PC-3 (cell line): ENCODE data around the gene TSTD1. TPM values are rescaled to one million over a fixed set of nuclear protein-coding genes. Genes with fewer than 3 reads are reported as not detected.

Experiments used
- ATAC-seq: fragments of 200-7000 bp; cut with Tn5 transposase; 2 replicates; pipeline ENCODE4 v1.9.1; 2020; ENCODE audit warnings: mild to moderate bottlenecking, moderate library complexity
- BruUV-seq: library from RNA; stranded (reverse); fragments of 400-500 nt; replicated peaks from 2 replicates; lab custom pipeline; 2021; lab: Mats Ljungman, UMichigan
- CTCF ChIA-PET: fragments of 300-600 bp; sonication (Branson Sonifier 250); formaldehyde crosslinking; loops from one replicate; lab custom pipeline; 2022; ENCODE audit warnings: antibody characterized with exemption; lab: Charles Lee
- POLR2A ChIA-PET: fragments of 300-600 bp; sonication (Branson Sonifier 250); formaldehyde crosslinking; loops from one replicate; lab custom pipeline; 2022; ENCODE audit warnings: antibody characterized with exemption; ENCODE audit not compliant: unreplicated experiment; lab: Charles Lee
- DNase-seq: peaks from one replicate; pipeline ENCODE4 v3.0.0-alpha.2; 2015
- H2AFZ ChIP-seq: fragments of 300-600 bp; sonication (generic); 2 replicates; pipeline ENCODE4 v1.6.0; 2016; ENCODE audit warnings: antibody characterized with exemption, low read length
- H3F3A ChIP-seq: fragments of 300-600 bp; sonication (generic); one replicate; pipeline ENCODE4 v1.6.0; 2017; ENCODE audit warnings: antibody characterized with exemption, low read length, control low read depth, mild to moderate bottlenecking; ENCODE audit not compliant: unreplicated experiment
- H3K27ac ChIP-seq: fragments of 300-600 bp; sonication (generic); 2 replicates; pipeline ENCODE4 v1.5.1; 2016; ENCODE audit warnings: mild to moderate bottlenecking, low read length
- H3K27me3 ChIP-seq: fragments of 300-600 bp; sonication (generic); 2 replicates; pipeline ENCODE4 v1.6.1; 2016; ENCODE audit warnings: low read length, mixed read lengths
- H3K36me3 ChIP-seq: fragments of 300-600 bp; sonication (generic); 2 replicates; pipeline ENCODE4 v1.6.1; 2016; ENCODE audit warnings: low read depth, mixed run types, low read length, mixed read lengths
- H3K4me1 ChIP-seq: fragments of 300-600 bp; sonication (generic); 2 replicates; pipeline ENCODE4 v1.5.1; 2016; ENCODE audit warnings: low read length; ENCODE audit not compliant: insufficient read depth
- H3K4me2 ChIP-seq: fragments of 300-600 bp; sonication (generic); 2 replicates; pipeline ENCODE4 v1.6.0; 2016; ENCODE audit warnings: low read length
- H3K4me3 ChIP-seq: fragments of 300-600 bp; sonication (generic); 2 replicates; pipeline ENCODE4 v1.5.1; 2016; ENCODE audit warnings: mild to moderate bottlenecking, low read length, mixed read lengths
- H3K79me2 ChIP-seq: fragments of 300-600 bp; sonication (generic); 2 replicates; pipeline ENCODE4 v1.6.1; 2017; ENCODE audit warnings: low read length, mixed read lengths
- H3K9ac ChIP-seq: fragments of 300-600 bp; sonication (generic); 2 replicates; pipeline ENCODE4 v1.6.0; 2016; ENCODE audit warnings: mild to moderate bottlenecking, low read length
- H3K9me2 ChIP-seq: fragments of 300-600 bp; sonication (generic); replicated peaks from 2 replicates; pipeline ENCODE4 v1.6.1; 2016; ENCODE audit warnings: mixed run types, low read length, mixed read lengths
- H3K9me3 ChIP-seq: fragments of 300-600 bp; sonication (generic); 2 replicates; pipeline ENCODE4 v1.6.1; 2016; ENCODE audit warnings: low read length, mixed read lengths
- H4K20me1 ChIP-seq: fragments of 300-600 bp; sonication (generic); 2 replicates; pipeline ENCODE4 v1.6.1; 2016; ENCODE audit warnings: low read length, mixed read lengths
- EZH2 ChIP-seq: fragments of 300-600 bp; sonication (generic); IDR thresholded peaks from one replicate; pipeline ENCODE4 v1.6.1; 2017; ENCODE audit warnings: antibody characterized with exemption, mild to moderate bottlenecking, low read length; ENCODE audit not compliant: unreplicated experiment
- EZH2phosphoT487 ChIP-seq: fragments of 300-600 bp; sonication (generic); IDR thresholded peaks from 2 replicates; pipeline ENCODE4 v1.6.1; 2018; ENCODE audit warnings: mild to moderate bottlenecking, antibody characterized with exemption, low read length, borderline replicate concordance
- intact Hi-C: fragments of 100-400 bp; cut with micrococcal nuclease; formaldehyde crosslinking; loops from 2 replicates; pipeline ENCODE4 v1.9.0; 2023
- total RNA-seq: library from RNA; depleted of rRNA; stranded (reverse); fragments of >200 nt; gene quantifications from 2 replicates; pipeline ENCODE4 v1.2.3, GENCODE V29; 2014
- TF ChIP-seq, protein P1 (sequence below): fragments of 300-600 bp; sonication (generic); conservative IDR thresholded peaks from 2 replicates; pipeline ENCODE4 v1.5.1; 2017; ENCODE audit warnings: antibody characterized with exemption, low read depth, mild to moderate bottlenecking, low read length

The TSTD1 gene
- total RNA-seq, 1 experiment from 2014 or later = 16.5 TPM

DNA sequence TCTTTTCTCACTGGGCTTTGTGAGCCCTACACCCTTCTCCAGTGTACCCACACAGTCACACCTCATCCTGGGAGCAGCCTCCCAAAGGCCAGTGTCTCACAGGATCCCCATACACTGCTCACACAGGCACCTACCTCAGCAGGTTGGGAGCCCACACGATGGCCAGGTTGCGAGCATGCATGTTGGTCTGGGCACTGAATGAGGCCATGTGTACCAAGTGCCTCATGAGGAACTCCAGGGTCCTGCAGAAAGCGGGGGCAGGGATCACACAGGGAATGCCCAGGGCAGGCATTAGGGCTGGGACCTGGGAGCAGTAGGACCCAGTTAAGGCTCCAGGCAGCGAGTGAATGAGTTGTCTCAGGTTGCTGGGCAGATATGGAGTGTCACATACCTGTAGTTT, 15.5 kb upstream of the TSTD1 start:
- no peak overlapping the region for H2AFZ ChIP-seq
- no peaks in the 10 kb centered on the region for H3K4me1 ChIP-seq
- no peaks in the 10 kb centered on the region for H3F3A ChIP-seq
- no peaks in the 10 kb centered on the region for H4K20me1 ChIP-seq
- H3K27me3 ChIP-seq = no peaks in the 10 kb centered on the region
- H3K9ac ChIP-seq = no peak overlapping the region
- H3K27ac ChIP-seq = no peak overlapping the region
- no peaks in the 10 kb centered on the region for H3K79me2 ChIP-seq
- H3K4me2 ChIP-seq = no peak overlapping the region
- no peaks in the 10 kb centered on the region for H3K9me2 ChIP-seq
- BruUV-seq = no TSS peak
- no peak for ATAC-seq
- TF ChIP-seq EZH2phosphoT487 (no peak), EZH2 (no peak)
- TF ChIP-seq, protein P1, sequence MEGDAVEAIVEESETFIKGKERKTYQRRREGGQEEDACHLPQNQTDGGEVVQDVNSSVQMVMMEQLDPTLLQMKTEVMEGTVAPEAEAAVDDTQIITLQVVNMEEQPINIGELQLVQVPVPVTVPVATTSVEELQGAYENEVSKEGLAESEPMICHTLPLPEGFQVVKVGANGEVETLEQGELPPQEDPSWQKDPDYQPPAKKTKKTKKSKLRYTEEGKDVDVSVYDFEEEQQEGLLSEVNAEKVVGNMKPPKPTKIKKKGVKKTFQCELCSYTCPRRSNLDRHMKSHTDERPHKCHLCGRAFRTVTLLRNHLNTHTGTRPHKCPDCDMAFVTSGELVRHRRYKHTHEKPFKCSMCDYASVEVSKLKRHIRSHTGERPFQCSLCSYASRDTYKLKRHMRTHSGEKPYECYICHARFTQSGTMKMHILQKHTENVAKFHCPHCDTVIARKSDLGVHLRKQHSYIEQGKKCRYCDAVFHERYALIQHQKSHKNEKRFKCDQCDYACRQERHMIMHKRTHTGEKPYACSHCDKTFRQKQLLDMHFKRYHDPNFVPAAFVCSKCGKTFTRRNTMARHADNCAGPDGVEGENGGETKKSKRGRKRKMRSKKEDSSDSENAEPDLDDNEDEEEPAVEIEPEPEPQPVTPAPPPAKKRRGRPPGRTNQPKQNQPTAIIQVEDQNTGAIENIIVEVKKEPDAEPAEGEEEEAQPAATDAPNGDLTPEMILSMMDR = no peak
- no peak overlapping the region for H3K4me3 ChIP-seq
- DNase-seq = no peak
- H3K36me3 ChIP-seq = no peaks in the 10 kb centered on the region
- ChIA-PET CTCF (no interaction called here), POLR2A (no interaction called here)
- intact Hi-C loops = no loop called here
- no peaks in the 10 kb centered on the region for H3K9me3 ChIP-seq

DNA sequence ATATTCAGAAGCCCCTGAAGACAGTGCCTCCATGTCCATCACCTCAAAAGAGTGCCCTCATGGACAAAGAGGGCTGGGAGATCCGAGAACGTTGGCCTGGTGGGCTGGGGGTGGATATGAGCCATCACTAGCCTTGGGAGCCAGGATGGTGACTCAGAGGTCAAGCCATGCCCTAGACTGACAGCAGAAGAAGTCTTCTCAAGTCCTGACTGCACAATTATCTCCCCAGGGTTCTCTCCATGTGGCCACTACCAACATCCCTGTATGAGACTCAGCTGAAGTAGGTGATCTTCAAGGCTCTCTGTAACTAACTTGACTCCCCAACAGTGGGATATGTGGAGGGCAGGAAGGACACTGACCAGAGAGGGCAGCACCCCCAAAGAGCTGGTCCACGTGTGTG, 14.1 kb upstream of the TSTD1 start:
- intact Hi-C loops = no loop called here
- CTCF ChIA-PET = no interaction called here
- TF ChIP-seq EZH2phosphoT487 (no peak), EZH2 (no peak)
- TF ChIP-seq, protein P1 = no peak

DNA sequence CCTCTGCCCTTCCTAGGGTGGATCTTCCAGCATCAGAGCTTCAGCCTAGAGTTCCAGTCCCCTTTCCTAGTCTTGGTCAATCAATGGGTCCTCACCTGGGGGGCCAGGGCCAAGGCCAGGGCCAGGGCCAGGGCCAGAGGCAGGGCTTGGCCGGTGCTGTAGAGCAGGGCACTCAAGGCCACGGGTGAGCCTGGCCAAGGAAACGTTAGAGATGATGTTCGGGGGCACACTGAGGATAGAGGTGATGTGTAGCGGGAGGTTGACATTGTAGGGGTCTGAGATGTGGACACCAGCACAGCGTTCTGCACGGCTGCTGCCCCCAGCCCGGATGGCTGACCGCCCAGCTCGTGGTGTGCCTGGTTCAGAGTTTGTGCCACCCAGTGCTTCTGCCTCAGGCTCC, 12.5 kb upstream of the TSTD1 start:
- TF ChIP-seq EZH2phosphoT487 = no peak
- no peak for TF ChIP-seq EZH2
- TF ChIP-seq, protein P1 = no peak
- BruUV-seq = no TSS peak
- ATAC-seq (no peak), DNase-seq (no peak)
- H3K9me2 ChIP-seq = no peaks in the 10 kb centered on the region
- no peak overlapping the region for H3K4me2 ChIP-seq
- no peaks in the 10 kb centered on the region for H3F3A ChIP-seq
- POLR2A ChIA-PET = no interaction called here
- H3K27ac ChIP-seq = no peak overlapping the region
- H4K20me1 ChIP-seq = no peaks in the 10 kb centered on the region
- peaks cover 6% of the 10 kb centered on the region; the same call in 1 of the 2 replicates for H3K9me3 ChIP-seq
- H3K4me1 ChIP-seq = peaks cover 5% of the 10 kb centered on the region
- no peaks in the 10 kb centered on the region for H3K27me3 ChIP-seq
- no peaks in the 10 kb centered on the region for H3K79me2 ChIP-seq
- intact Hi-C loops = no loop called here
- H3K4me3 ChIP-seq = no peak overlapping the region
- CTCF ChIA-PET = no interaction called here
- peaks cover 4% of the 10 kb centered on the region; the same call in 1 of the 2 replicates for H3K36me3 ChIP-seq
- H3K9ac ChIP-seq = no peak overlapping the region
- H2AFZ ChIP-seq = no peak overlapping the region

More for the DNA sequence above, 14.1 kb upstream of the TSTD1 start:
- BruUV-seq = no TSS peak
- Histone ChIP-seq H3K9me2 (no peaks in the 10 kb centered on the region), H3F3A (no peaks in the 10 kb centered on the region), H3K4me3 (no peak overlapping the region), H3K4me1 (no peaks in the 10 kb centered on the region), H2AFZ (no peak overlapping the region), H3K27me3 (no peaks in the 10 kb centered on the region), H3K79me2 (no peaks in the 10 kb centered on the region), H3K9ac (no peak overlapping the region), H3K4me2 (no peak overlapping the region), H3K9me3 (no peaks in the 10 kb centered on the region), H3K36me3 (no peaks in the 10 kb centered on the region), H4K20me1 (no peaks in the 10 kb centered on the region), H3K27ac (no peak overlapping the region)
- DNase-seq (no peak), ATAC-seq (no peak)
- POLR2A ChIA-PET = no interaction called here
